Neural cell (in vitro differentiated cells): ENCODE results near the gene CAMK1D.

Experiments
- EZH2 ChIP-seq: fragments of 200-600, 300-800 bp; shearing (Covaris generic), sonication (generic); IDR thresholded peaks from 2 replicates; pipeline ENCODE4 v1.6.1; 2014; ENCODE audit warnings: antibody characterized with exemption, low read length, borderline replicate concordance, mild to moderate bottlenecking; ENCODE audit not compliant: insufficient read depth, poor library complexity, severe bottlenecking
- RAD21 ChIP-seq: fragments of 450-650 bp; conservative IDR thresholded peaks from 2 replicates; pipeline ENCODE4 v1.6.1; 2014; ENCODE audit warnings: antibody characterized with exemption, mild to moderate bottlenecking, moderate library complexity

GRCh38 chr10:12561720-12562119 lies 212.4 kb downstream of the CAMK1D start:
- TF ChIP-seq EZH2 (no peak), RAD21 (no peak)
